ENCODE results near the gene PALB2. TPM values are rescaled to one million over a fixed set of nuclear protein-coding genes. Genes with fewer than 3 reads are reported as not detected.

Gene PALB2
- total and polyA plus RNA-seq, 2 of the 13 experiments (the other 11 are each of a cell fraction or from before 2014, with no cell fraction given), result 12.1 to 40.9 TPM

GRCh38 chr16:23595951-23596720 is 45.0 kb downstream of the PALB2 start, which contains the start of gene NDUFAB1 (continued):
- TF ChIP-seq ZNF234 (CRISPR knock-in tag; conservative IDR thresholded peaks at IDR 0.05), result no peak
- TF ChIP-seq ZNF350 (CRISPR knock-in tag; IDR thresholded peaks at IDR 0.05; ENCODE audit: borderline replicate concordance, low read depth), result peak; percentile 79
- peak; percentile 88 for TF ChIP-seq ZNF121 (CRISPR knock-in tag; IDR thresholded peaks at IDR 0.05)
- TF ChIP-seq POGZ (CRISPR knock-in tag; IDR thresholded peaks at IDR 0.05), result peak; percentile 99
- TF ChIP-seq ARNTL (CRISPR knock-in tag; IDR thresholded peaks at IDR 0.05), result peak; percentile 89
- TF ChIP-seq IRF9 (CRISPR knock-in tag; IDR thresholded peaks at IDR 0.05; ENCODE audit: borderline replicate concordance), result peak; percentile 96
- no peak for TF ChIP-seq SYNCRIP (IDR thresholded peaks at IDR 0.05; ENCODE audit: insufficient read depth, low read depth, low read length)
- no peak for TF ChIP-seq ZNF367 (CRISPR knock-in tag; IDR thresholded peaks at IDR 0.05; ENCODE audit: borderline replicate concordance)
- TF ChIP-seq ARID2 (CRISPR knock-in tag; IDR thresholded peaks at IDR 0.05; ENCODE audit: borderline replicate concordance), result peak; percentile 79; the same call in 1 of the 2 replicates
- peak; percentile 94; the same call in 1 of the 2 replicates for TF ChIP-seq ZNF784 (CRISPR knock-in tag; IDR thresholded peaks at IDR 0.05; ENCODE audit: borderline replicate concordance)
- TF ChIP-seq ATF3 (CRISPR knock-in tag; IDR thresholded peaks at IDR 0.05), result peak; percentile 69
- peak; percentile 98 for TF ChIP-seq SNAPC2 (CRISPR knock-in tag; IDR thresholded peaks at IDR 0.05)
- 0 out of 2 replicates have a peak, but pooled peaks have one; percentile 56 for TF ChIP-seq PRMT3 (CRISPR knock-in tag; IDR thresholded peaks at IDR 0.05; ENCODE audit: borderline replicate concordance, low read depth)
- 0 out of 2 replicates have a peak, but pooled peaks have one; percentile 76 for TF ChIP-seq ZNF576 (CRISPR knock-in tag; IDR thresholded peaks at IDR 0.05)
- TF ChIP-seq ZNF710 (CRISPR knock-in tag; IDR thresholded peaks at IDR 0.05; ENCODE audit: borderline replicate concordance), result peak; percentile 80; the same call in 1 of the 2 replicates
- TF ChIP-seq ZNF567 (CRISPR knock-in tag; IDR thresholded peaks at IDR 0.05; ENCODE audit: borderline replicate concordance), result peak; percentile 85
- peak; percentile 99 for TF ChIP-seq YEATS4 (CRISPR knock-in tag; IDR thresholded peaks at IDR 0.05; ENCODE audit: borderline replicate concordance)
- TF ChIP-seq MYC (CRISPR knock-in tag; IDR thresholded peaks at IDR 0.05; ENCODE audit: borderline replicate concordance), result peak; percentile 98
- TF ChIP-seq RNF2 (conservative IDR thresholded peaks at IDR 0.05; ENCODE audit: low read depth), result peak; percentile 83
- 0 out of 2 replicates have a peak, but pooled peaks have one; percentile 43 for TF ChIP-seq ZBTB7B (CRISPR knock-in tag; IDR thresholded peaks at IDR 0.05)
- peak; percentile 99 for TF ChIP-seq ZNF597 (CRISPR knock-in tag; IDR thresholded peaks at IDR 0.05)
- TF ChIP-seq FLYWCH1 (CRISPR knock-in tag; IDR thresholded peaks at IDR 0.05), result peak; percentile 75; the same call in 1 of the 2 replicates
- peak; percentile 98 for TF ChIP-seq ARHGAP35 (CRISPR knock-in tag; IDR thresholded peaks at IDR 0.05; ENCODE audit: borderline replicate concordance)

Data from HepG2 (cell line).